GM19438 (cell line): ENCODE results near the gene AQP11.

Experiments used
- ATAC-seq: cut with Tn5 transposase; IDR thresholded peaks from one replicate; pipeline ENCODE4 v1.9.1; 2021; ENCODE audit warnings: low read depth; ENCODE audit not compliant: unreplicated experiment

Gene AQP11

DNA sequence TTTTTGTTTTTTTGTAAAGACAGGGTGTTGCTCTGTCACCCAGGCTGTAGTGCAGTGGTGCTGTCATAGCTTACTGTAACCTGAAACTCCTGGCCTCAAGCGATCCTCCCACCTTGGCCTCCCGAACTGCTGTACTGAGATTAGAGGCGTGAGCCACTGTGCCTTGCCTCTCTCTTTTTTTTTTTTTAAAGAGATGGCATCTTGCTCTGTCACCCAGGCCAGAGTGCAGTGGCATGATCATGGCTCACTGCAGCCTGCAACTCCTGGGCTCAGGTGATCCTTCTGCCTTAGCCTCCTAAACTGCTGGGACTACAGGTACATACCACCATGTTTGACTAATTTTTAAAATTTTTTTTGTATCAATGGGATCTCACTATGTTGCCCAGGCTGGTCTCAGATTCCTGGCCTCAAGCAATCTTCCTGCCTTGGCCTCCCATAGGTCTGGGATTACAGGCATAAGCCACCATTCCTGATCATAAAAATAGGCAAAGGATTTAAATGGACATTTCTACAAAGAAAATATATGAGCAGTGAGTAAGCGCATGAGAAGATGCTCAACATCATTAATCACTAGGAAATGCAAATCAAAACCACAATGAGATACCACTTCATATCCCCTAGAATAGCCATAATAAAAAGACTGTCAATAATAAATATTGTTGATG lies 65.1 kb downstream of the AQP11 start:
- ATAC-seq = no peak

DNA sequence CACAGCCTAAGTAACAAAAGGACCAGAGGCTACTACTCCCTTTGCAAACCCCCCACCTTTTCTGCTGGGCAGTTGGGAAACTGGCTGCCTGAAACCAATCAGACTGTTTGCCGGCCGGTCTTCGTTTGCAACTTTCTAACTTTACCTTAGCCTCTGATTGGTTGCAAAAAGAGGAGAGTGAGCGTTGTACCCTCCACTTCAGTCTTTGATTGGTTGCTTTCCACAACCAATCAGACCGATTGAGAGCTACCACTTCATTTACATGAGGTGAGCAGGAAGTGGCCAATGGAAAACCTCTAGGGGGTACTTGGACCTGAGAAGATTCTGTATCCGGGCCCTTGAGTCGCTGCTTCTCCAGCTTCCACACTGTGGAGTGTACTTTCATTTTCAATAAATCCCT lies 66.6 kb downstream of the AQP11 start:
- ATAC-seq = no peak

DNA sequence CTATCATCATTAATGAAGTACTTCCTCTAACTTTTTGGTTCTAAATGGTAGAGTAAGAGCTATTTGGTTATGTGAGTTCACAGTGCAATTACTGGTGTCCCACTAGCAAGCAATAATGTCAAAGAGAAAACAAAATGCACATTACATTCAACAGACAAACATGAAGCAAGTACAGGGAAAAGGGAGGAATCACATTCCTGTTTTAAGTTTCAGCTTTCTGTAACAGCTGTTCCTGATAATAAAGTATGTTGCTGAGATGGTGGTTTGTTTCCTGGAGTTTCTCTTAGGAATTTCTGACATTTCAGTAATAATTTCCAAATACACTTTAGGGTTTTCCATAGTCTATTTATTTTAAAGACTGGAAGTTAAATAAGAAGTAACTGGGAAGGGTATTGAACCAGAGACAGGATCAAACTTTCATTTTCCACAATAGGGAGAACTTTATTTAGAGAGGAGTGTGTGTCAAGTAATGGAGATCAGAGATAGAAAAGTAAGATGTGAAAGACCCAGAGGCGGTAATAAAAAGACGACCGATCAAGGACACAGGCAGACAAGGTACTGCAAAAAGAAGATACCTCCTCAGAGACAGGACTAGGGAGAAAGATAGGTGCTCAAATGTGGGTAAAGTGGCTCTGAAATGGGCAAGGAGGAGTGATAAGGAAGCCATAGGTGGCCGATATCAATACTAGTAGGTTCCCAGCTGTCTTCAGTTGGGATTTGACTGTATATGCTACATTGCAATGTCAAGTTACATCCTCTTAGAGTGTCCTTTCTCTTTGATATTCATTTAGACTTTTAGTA lies 68.7 kb downstream of the AQP11 start:
- ATAC-seq = no peak
